Measurements from ENCODE around the gene NSMCE1. TPM values are rescaled to one million over a fixed set of nuclear protein-coding genes. Genes with fewer than 3 reads are reported as not detected.
"Not testable (repeated sequence)": the region's sequence is repeated elsewhere in the genome, so short reads cannot be mapped to it uniquely, and the experiment has no call there.

NSMCE1 gene
- total RNA-seq, 1 experiment from 2014 or later, result 39.5 TPM

GRCh38 chr16:27248886-27249285 lies 19.7 kb downstream of the NSMCE1 start:
- H3K9me3 ChIP-seq (replicated peaks); DNase-seq; H3K36me3 ChIP-seq; H3K27ac ChIP-seq; H3K4me3 ChIP-seq; H3K27me3 ChIP-seq: not testable (repeated sequence)
- peaks cover 13% of the 10 kb centered on the region for H3K4me1 ChIP-seq

- no peaks in the 10 kb centered on the region for H3K27me3 ChIP-seq
- peaks cover 12% of the 10 kb centered on the region for H3K4me1 ChIP-seq
- no peak for DNase-seq
- no peak overlapping the region for H3K27ac ChIP-seq
- no peak overlapping the region for H3K4me3 ChIP-seq
- no peaks in the 10 kb centered on the region for H3K9me3 ChIP-seq (replicated peaks)
- no peaks in the 10 kb centered on the region for H3K36me3 ChIP-seq
These were observed 20.5 kb downstream of the NSMCE1 start for GRCh38 chr16:27248036-27248435.

- not testable (repeated sequence) for DNase-seq; H3K4me3 ChIP-seq; H3K9me3 ChIP-seq (replicated peaks); H3K27ac ChIP-seq; H3K36me3 ChIP-seq; H3K27me3 ChIP-seq
- peaks cover 16% of the 10 kb centered on the region for H3K4me1 ChIP-seq
These were observed 21.5 kb downstream of the NSMCE1 start for GRCh38 chr16:27247076-27247475.

- Histone ChIP-seq H3K9me3 (replicated peaks) (no peaks in the 10 kb centered on the region), H3K27ac (no peak overlapping the region), H3K27me3 (no peaks in the 10 kb centered on the region), H3K4me1 (peaks cover 19% of the 10 kb centered on the region), H3K4me3 (no peak overlapping the region), H3K36me3 (no peaks in the 10 kb centered on the region)
- no peak for DNase-seq
These were observed 22.1 kb downstream of the NSMCE1 start for GRCh38 chr16:27246439-27246838.

- Histone ChIP-seq H3K9me3 (replicated peaks) (no peaks in the 10 kb centered on the region), H3K27ac (no peak overlapping the region), H3K4me3 (no peak overlapping the region), H3K36me3 (no peaks in the 10 kb centered on the region), H3K4me1 (peaks cover 17% of the 10 kb centered on the region), H3K27me3 (no peaks in the 10 kb centered on the region)
- DNase-seq, result no peak
These were observed 23.0 kb downstream of the NSMCE1 start for GRCh38 chr16:27245276-27246172.

- DNase-seq, result no peak
- Histone ChIP-seq H3K4me3 (no peak overlapping the region), H3K27ac (0 out of 2 replicates have a peak overlapping the region, but pooled peaks have one; percentile 93), H3K36me3 (no peaks in the 10 kb centered on the region), H3K27me3 (no peaks in the 10 kb centered on the region), H3K4me1 (peaks cover 17% of the 10 kb centered on the region), H3K9me3 (replicated peaks) (no peaks in the 10 kb centered on the region)
These were observed 24.2 kb downstream of the NSMCE1 start for GRCh38 chr16:27244363-27244755.

GRCh38 chr16:27243725-27244362 lies 24.7 kb downstream of the NSMCE1 start:
- Histone ChIP-seq H3K9me3 (replicated peaks) (no peaks in the 10 kb centered on the region), H3K27ac (peak overlapping the region; percentile 93), H3K36me3 (no peaks in the 10 kb centered on the region), H3K4me3 (no peak overlapping the region), H3K4me1 (peaks cover 17% of the 10 kb centered on the region), H3K27me3 (no peaks in the 10 kb centered on the region)
- DNase-seq, result no peak

- Histone ChIP-seq H3K4me1 (peaks cover 17% of the 10 kb centered on the region), H3K9me3 (replicated peaks) (no peaks in the 10 kb centered on the region), H3K36me3 (no peaks in the 10 kb centered on the region), H3K4me3 (peak overlapping the region; percentile 52), H3K27ac (peak overlapping the region; percentile 93), H3K27me3 (no peaks in the 10 kb centered on the region)
- peak; percentile 84 to 89 for DNase-seq
These were observed 25.5 kb downstream of the NSMCE1 start for GRCh38 chr16:27242868-27243590.

GRCh38 chr16:27242398-27242797 lies 26.2 kb downstream of the NSMCE1 start:
- H3K4me1 ChIP-seq, result peaks cover 17% of the 10 kb centered on the region
- H3K4me3 ChIP-seq, result peak overlapping the region; percentile 52
- no peaks in the 10 kb centered on the region for H3K27me3 ChIP-seq
- no peak for DNase-seq
- H3K27ac ChIP-seq, result peak overlapping the region; percentile 93
- H3K9me3 ChIP-seq (replicated peaks), result no peaks in the 10 kb centered on the region
- H3K36me3 ChIP-seq, result no peaks in the 10 kb centered on the region

- Histone ChIP-seq H3K27ac (no peak overlapping the region), H3K4me1 (peaks cover 20% of the 10 kb centered on the region), H3K36me3 (no peaks in the 10 kb centered on the region), H3K27me3 (no peaks in the 10 kb centered on the region), H3K9me3 (replicated peaks) (no peaks in the 10 kb centered on the region), H3K4me3 (no peak overlapping the region)
- no peak for DNase-seq
These were observed 26.9 kb downstream of the NSMCE1 start for GRCh38 chr16:27241658-27242057.

- H3K9me3 ChIP-seq (replicated peaks), result no peaks in the 10 kb centered on the region
- no peak overlapping the region for H3K27ac ChIP-seq
- H3K4me3 ChIP-seq, result no peak overlapping the region
- H3K27me3 ChIP-seq, result no peaks in the 10 kb centered on the region
- DNase-seq, result no peak
- peaks cover 25% of the 10 kb centered on the region for H3K4me1 ChIP-seq
- no peaks in the 10 kb centered on the region for H3K36me3 ChIP-seq
These were observed 27.5 kb downstream of the NSMCE1 start for GRCh38 chr16:27240948-27241531.

GRCh38 chr16:27239906-27240655 lies 28.5 kb downstream of the NSMCE1 start:
- H3K36me3 ChIP-seq, result no peaks in the 10 kb centered on the region
- H3K27ac ChIP-seq, result no peak overlapping the region
- H3K4me1 ChIP-seq, result peaks cover 31% of the 10 kb centered on the region
- no peaks in the 10 kb centered on the region for H3K27me3 ChIP-seq
- no peaks in the 10 kb centered on the region for H3K9me3 ChIP-seq (replicated peaks)
- no peak for DNase-seq
- H3K4me3 ChIP-seq, result no peak overlapping the region

GRCh38 chr16:27239026-27239425 lies 29.5 kb downstream of the NSMCE1 start:
- Histone ChIP-seq H3K9me3 (replicated peaks) (no peaks in the 10 kb centered on the region), H3K36me3 (no peaks in the 10 kb centered on the region), H3K4me3 (no peak overlapping the region)

GRCh38 chr16:27238591-27238990 lies 30.0 kb downstream of the NSMCE1 start:
- H3K27me3 ChIP-seq, result no peaks in the 10 kb centered on the region
- H3K36me3 ChIP-seq, result no peaks in the 10 kb centered on the region
- no peak overlapping the region for H3K27ac ChIP-seq
- no peak overlapping the region for H3K4me3 ChIP-seq
- peaks cover 34% of the 10 kb centered on the region for H3K4me1 ChIP-seq
- DNase-seq, result no peak
- no peaks in the 10 kb centered on the region for H3K9me3 ChIP-seq (replicated peaks)

More at GRCh38 chr16:27239026-27239425, 29.5 kb downstream of the NSMCE1 start:
- Histone ChIP-seq H3K27me3 (no peaks in the 10 kb centered on the region), H3K27ac (no peak overlapping the region), H3K4me1 (peaks cover 38% of the 10 kb centered on the region)
- no peak for DNase-seq
